GM18951 (cell line): ENCODE results near the gene PRR35.

Experiments used
- POLR2A ChIP-seq: IDR thresholded peaks from 4 replicates; pipeline ENCODE4 v1.6.1; 2011; ENCODE audit warnings: mild to moderate bottlenecking; ENCODE audit not compliant: insufficient read length, insufficient read depth; ENCODE audit errors: extremely low read depth
- in situ Hi-C: fragments of 300-500 bp; cut with MboI; formaldehyde crosslinking; loops from one replicate; pipeline ENCODE4 v1.12.0; 2022; ENCODE audit warnings: low sequenced_read_pairs, mixed read lengths, inconsistent platforms; ENCODE audit not compliant: unreplicated experiment

Gene PRR35

GRCh38 chr16:598823-599739 is 38.9 kb downstream of the PRR35 start:
- TF ChIP-seq POLR2A = no peak
- in situ Hi-C loops = no loop called here

- in situ Hi-C loops = no loop called here
- TF ChIP-seq POLR2A = no peak
Observed at GRCh38 chr16:600781-601180, 40.6 kb downstream of the PRR35 start.

- TF ChIP-seq POLR2A = no peak
- in situ Hi-C loops = no loop called here
Observed at GRCh38 chr16:603933-604332, 43.7 kb downstream of the PRR35 start.

GRCh38 chr16:606656-607307 is 46.6 kb downstream of the PRR35 start:
- in situ Hi-C loops = no loop called here
- no peak for TF ChIP-seq POLR2A

GRCh38 chr16:608019-608418 is 47.8 kb downstream of the PRR35 start:
- TF ChIP-seq POLR2A = no peak
- in situ Hi-C loops = no loop called here

- in situ Hi-C loops = no loop called here
- no peak for TF ChIP-seq POLR2A
Observed at GRCh38 chr16:609316-609715, 49.1 kb downstream of the PRR35 start.

GRCh38 chr16:609984-610383 is 49.8 kb downstream of the PRR35 start:
- no peak for TF ChIP-seq POLR2A
- in situ Hi-C loops = no loop called here

GRCh38 chr16:610513-611381 is 50.6 kb downstream of the PRR35 start:
- TF ChIP-seq POLR2A = no peak
- in situ Hi-C loops = no loop called here

- no peak for TF ChIP-seq POLR2A
- in situ Hi-C loops = no loop called here
Observed at GRCh38 chr16:615122-615521, 54.9 kb downstream of the PRR35 start.
